Left lung (tissue), 10 donors: ENCODE measurements around the gene ARSB. TPM values are rescaled to one million over a fixed set of nuclear protein-coding genes. Genes with fewer than 3 reads are reported as not detected.

Source experiments
- ATAC-seq: fragments of 200-7000 bp; cut with Tn5 transposase; one replicate; pipeline ENCODE4 v1.9.1; 2020; ENCODE audit warnings: moderate library complexity
- DNase-seq, 4 donors: peaks; one replicate each; pipeline ENCODE4 v3.0.0-alpha.2; 2013 to 2020
- H3K27ac ChIP-seq, 2 donors: fragments of 200-600 bp; sonication (generic) in 1 of 2; one replicate each; pipeline versions ENCODE4 v1.5.0 to v1.8.0; 2020 to 2021
- H3K27me3 ChIP-seq, 2 donors: fragments of 200-600 bp; sonication (generic) in 1 of 2; one replicate each; pipeline versions ENCODE4 v1.5.0 to v1.8.0; 2020 to 2021
- H3K36me3 ChIP-seq, 2 donors: fragments of 200-600 bp; sonication (generic) in 1 of 2; one replicate each; pipeline versions ENCODE4 v1.5.0 to v1.8.0; 2020 to 2021
- H3K4me1 ChIP-seq, 2 donors: fragments of 200-600 bp; one replicate each; pipeline ENCODE4 v1.8.0; 2021
- H3K4me3 ChIP-seq, 2 donors: fragments of 200-600 bp; sonication (generic) in 1 of 2; one replicate each; pipeline versions ENCODE4 v1.5.0 to v1.8.0; 2020 to 2021; ENCODE audit warnings: mild to moderate bottlenecking in 1 of 2
- H3K9me3 ChIP-seq, 2 donors: fragments of 200-600 bp; sonication (generic) in 1 of 2; one replicate each; pipeline versions ENCODE4 v1.5.0 to v1.8.0; 2020 to 2021
- CTCF ChIP-seq, 2 donors: fragments of 200-600 bp; sonication (generic) in 1 of 2; IDR thresholded peaks; one replicate each; pipeline versions ENCODE4 v1.5.0 to v1.8.0; 2021; ENCODE audit warnings: antibody characterized with exemption in 2 of 2
- intact Hi-C, 2 donors: fragments of 100-400 bp; cut with DNase I; formaldehyde crosslinking; loops; one replicate each; pipeline versions ENCODE4 v1.11.2 to v1.14.2; 2022
- polyA plus RNA-seq, 6 donors: library from polyadenylated mRNA; unstranded; fragments of 120-200 nt; gene quantifications; one replicate each; pipeline ENCODE4 v1.2.1, GENCODE V29; 2013; ENCODE audit not compliant: insufficient read length in 6 of 6
- total RNA-seq, 2 donors: library from RNA; stranded (reverse); fragmentation: NEBNext Ultra II Directional; extraction: Animal tissue kit (Norgen Biotek cat#: 25700); gene quantifications; one replicate each; pipeline ENCODE4 v1.2.1, GENCODE V29; 2021
- donor health status: DM: no; HTN: yes; CAD: no.
- donor health status: DM: no; HTN: no; CAD: no.

The ARSB gene
- total and polyA plus RNA-seq, 8 donors, result 13.2 to 26.0 (median 16.8) TPM

DNA sequence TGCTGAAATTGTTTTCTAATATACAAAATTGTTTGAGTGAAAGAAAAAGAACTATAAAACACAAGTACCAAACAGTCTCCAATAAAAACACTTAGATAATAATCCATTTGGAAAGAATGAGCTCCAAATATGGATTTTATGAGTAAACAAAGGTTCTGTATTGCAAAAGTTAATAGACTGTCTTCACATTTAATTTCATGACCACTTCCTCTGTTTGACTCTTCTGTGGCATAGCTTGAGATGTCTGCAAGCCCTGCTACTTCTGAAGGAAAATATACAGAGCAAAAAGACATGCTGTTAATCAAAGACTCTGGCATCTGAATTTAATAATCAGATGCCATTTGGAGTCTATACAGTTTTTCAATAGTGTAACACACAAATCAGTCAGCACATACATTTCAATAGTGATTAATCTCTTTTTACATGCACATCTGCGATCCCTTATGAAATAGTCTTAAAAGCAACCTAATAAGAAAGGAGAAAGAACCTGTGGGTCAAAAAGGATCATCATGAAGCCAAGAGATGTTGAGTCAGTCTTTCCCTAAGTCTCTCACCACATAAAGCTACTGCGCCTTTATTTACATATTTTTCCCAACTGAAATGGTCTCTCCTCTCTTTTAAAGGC lies 171.1 kb downstream of the ARSB start:
- Histone ChIP-seq H3K4me1 (no peaks in the 10 kb centered on the region), H3K27me3 (no peaks in the 10 kb centered on the region), H3K4me3 (no peak overlapping the region), H3K36me3 (no peaks in the 10 kb centered on the region), H3K27ac (no peak overlapping the region), H3K9me3 (no peaks in the 10 kb centered on the region)
- no peak for ATAC-seq
- intact Hi-C loops, result no loop called here
- DNase-seq, result no peak
- no peak for TF ChIP-seq CTCF (IDR thresholded peaks at IDR 0.05)

DNA sequence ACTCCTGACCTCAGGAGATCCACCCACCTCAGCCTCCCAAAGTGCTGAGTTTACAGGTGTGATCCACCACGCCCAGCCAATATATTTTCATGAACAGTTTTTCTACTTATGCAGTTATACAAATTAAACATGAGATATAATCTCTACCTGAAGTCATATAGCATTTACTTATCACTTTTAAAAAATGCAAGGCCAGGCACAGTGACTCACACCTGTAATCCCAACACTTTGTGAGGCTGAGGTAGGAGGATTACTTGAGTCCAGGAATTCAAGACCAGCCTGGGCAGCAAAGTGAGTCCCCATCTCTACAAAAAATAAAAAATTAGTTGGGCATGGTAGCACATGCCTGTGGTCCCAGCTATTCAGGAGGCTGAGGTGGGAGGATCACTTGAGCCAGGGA lies 171.8 kb downstream of the ARSB start:
- Histone ChIP-seq H3K36me3 (no peaks in the 10 kb centered on the region), H3K27me3 (no peaks in the 10 kb centered on the region), H3K4me3 (no peak overlapping the region), H3K4me1 (no peaks in the 10 kb centered on the region), H3K9me3 (no peaks in the 10 kb centered on the region), H3K27ac (no peak overlapping the region)
- no peak for TF ChIP-seq CTCF (IDR thresholded peaks at IDR 0.05)
- DNase-seq (no peak), ATAC-seq (no peak)
- intact Hi-C loops, result no loop called here

DNA sequence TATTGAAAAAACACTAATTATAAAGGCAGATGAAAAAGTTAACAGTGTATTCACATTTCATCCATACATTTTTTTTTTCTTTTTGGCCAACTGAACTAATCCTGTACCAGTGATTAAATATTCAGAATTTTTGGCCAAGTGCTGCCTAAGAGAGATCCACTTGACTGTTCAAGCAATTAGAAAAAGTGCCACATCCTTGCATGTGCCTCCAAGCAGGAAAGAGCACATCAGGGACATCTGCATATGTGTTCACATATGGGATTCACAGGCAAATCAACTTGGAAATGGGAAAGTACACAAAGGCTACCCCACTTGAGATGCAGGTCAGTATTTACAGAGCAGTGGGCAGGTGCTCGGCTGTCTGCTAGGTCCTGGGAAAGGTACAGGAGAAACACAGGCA lies 173.2 kb downstream of the ARSB start:
- H3K36me3 ChIP-seq, result no peaks in the 10 kb centered on the region
- no peak for DNase-seq
- no peaks in the 10 kb centered on the region for H3K9me3 ChIP-seq
- intact Hi-C loops, result no loop called here
- H3K27me3 ChIP-seq, result no peaks in the 10 kb centered on the region
- TF ChIP-seq CTCF (IDR thresholded peaks at IDR 0.05), result no peak
- H3K4me1 ChIP-seq, result no peaks in the 10 kb centered on the region
- no peak overlapping the region for H3K4me3 ChIP-seq
- ATAC-seq, result no peak
- H3K27ac ChIP-seq, result no peak overlapping the region

DNA sequence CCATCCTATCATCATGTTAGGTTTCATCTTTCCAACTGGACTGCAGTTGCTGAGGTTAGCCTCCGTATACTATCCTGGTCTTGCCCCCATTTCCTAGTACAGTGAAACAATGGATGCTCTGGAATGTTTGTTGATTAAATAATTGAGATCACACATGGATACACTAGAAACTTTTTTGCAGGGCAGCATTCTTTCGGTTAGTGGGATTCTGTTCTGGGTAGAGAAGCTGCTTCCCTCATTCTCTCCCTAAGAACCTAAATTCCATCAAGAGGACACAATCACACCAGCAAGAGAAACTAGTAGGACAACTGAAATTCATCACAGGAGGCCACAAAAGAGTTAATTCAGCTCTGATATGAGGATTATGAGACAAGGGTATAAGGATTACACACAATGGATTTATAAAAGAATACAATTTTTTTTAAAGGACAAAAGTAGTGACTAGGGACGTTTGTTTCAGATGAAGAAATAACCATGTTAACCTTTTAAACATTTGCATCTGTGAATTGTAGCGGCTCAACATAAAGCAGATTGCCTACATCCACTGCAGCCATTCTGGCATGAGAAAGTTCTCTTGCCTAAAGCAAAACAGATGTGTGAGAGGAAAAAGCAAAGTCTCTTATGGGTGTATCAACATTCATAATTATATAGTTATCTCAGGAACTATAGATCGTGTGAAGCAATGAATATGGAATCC lies 173.8 kb downstream of the ARSB start:
- Histone ChIP-seq H3K36me3 (no peaks in the 10 kb centered on the region), H3K4me1 (no peaks in the 10 kb centered on the region), H3K27ac (no peak overlapping the region), H3K27me3 (no peaks in the 10 kb centered on the region), H3K9me3 (no peaks in the 10 kb centered on the region), H3K4me3 (no peak overlapping the region)
- TF ChIP-seq CTCF (IDR thresholded peaks at IDR 0.05), result no peak
- ATAC-seq (no peak), DNase-seq (no peak)
- intact Hi-C loops, result no loop called here

DNA sequence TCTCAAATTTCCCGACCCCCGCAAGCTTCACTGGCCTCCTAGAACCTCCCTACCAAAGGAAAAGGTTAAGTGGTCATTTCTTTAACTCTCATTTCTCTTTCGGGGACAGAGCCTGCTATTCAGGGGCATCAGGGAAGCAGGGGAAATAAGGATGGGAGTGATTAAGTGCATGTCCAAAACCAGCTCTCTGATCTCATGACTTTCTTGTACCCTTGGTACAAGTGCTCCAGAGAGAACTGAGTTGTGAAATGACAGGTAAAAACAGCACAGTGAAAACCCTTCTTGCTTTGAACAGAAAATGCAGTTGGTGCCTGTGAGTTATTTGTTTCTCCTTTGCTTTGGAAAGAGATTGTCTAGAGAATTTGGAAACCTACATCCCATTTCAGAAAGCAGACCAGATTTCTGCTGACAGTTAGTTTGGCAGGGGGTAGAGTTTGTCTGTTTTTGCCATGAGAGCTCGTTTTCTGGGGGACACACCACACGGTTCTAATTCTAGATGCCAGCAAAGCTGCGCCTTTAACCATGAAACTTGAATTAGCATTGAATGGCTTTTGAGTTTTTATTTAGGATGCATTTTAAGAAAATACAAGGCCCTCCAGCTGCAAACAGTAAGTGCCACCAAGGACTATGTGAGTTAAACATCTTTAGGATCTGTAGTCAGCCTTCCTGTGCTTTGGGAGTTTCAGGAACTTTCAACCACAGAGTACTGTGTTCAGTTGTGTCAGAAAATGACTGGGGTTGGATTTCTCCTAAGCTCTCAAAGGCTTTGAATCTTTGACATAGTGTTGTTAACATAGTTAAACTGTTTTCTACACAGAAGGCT lies 174.8 kb downstream of the ARSB start:
- no peak for TF ChIP-seq CTCF (IDR thresholded peaks at IDR 0.05)
- H3K4me1 ChIP-seq, result no peaks in the 10 kb centered on the region
- no peak overlapping the region for H3K27ac ChIP-seq
- H3K4me3 ChIP-seq, result no peak overlapping the region
- DNase-seq, result no peak
- intact Hi-C loops, result no loop called here
- H3K36me3 ChIP-seq, result no peaks in the 10 kb centered on the region
- no peak for ATAC-seq
- H3K27me3 ChIP-seq, result no peaks in the 10 kb centered on the region
- no peaks in the 10 kb centered on the region for H3K9me3 ChIP-seq
